NCI-H460 (cell line): Measurements from ENCODE around the gene ZNF329. TPM values are rescaled to one million over a fixed set of nuclear protein-coding genes. Genes with fewer than 3 reads are reported as not detected.
A peak's percentile ranks its signal among the peaks of the same experiment; 100 is the strongest.
"Not testable (repeated sequence)": the region's sequence is repeated elsewhere in the genome, so short reads cannot be mapped to it uniquely, and the experiment has no call there.

Experiments used
- DNase-seq: peaks from one replicate; pipeline ENCODE4 v3.0.0-alpha.2; 2016; ENCODE audit warnings: low read depth; ENCODE audit errors: extremely low read depth
- polyA plus RNA-seq: library from polyadenylated mRNA; depleted of rRNA; stranded (reverse); fragments of >200 nt; gene quantifications from 2 replicates; pipeline ENCODE4 v1.2.3, GENCODE V29; 2014; cell fraction: nucleus; rRNA removed
- total RNA-seq: library from RNA; depleted of rRNA; stranded (reverse); fragments of >200 nt; shearing (Covaris generic); gene quantifications from 2 replicates; pipeline ENCODE4 v1.2.3, GENCODE V29; 2014; rRNA removed

The ZNF329 gene
- 10.9 and 11.3 TPM in 2 replicates for total RNA-seq
- 4.2 and 8.2 TPM in 2 replicates for polyA plus RNA-seq

DNA sequence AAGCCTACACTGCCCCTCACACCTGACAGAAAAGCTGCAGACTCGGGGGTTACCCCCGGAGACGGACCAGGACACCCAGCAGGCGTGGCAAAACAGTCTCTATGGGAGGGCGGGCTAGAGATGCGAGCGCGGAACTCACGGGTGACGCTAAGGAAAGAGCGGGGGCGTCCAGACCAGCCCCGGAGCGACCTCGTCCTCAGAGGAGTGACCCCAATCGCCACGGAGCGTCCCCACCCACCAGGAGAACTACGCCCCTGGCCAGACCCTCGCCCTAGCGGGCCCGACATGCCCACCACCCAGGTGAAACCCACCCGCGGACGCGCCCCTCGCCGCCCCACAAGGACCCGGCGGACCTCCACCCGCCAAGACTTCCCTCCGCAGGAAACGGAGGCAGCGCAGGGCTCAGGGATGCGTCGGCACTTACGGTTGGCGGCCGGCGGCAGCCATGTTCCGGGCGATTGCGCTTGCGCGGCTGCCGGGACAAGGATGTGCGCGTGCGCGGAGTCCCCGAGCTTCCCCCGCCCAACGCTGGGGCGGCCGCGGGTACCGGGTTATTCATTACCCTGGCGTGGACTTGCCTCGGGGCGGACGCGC, at the start of gene ZNF329:
ZNF329 (minus strand) TSS at position 462 of the 594 bp plus-strand sequence. CDS start 21,286 bp downstream, outside the sequence.
- peak; percentile 72 for DNase-seq

DNA sequence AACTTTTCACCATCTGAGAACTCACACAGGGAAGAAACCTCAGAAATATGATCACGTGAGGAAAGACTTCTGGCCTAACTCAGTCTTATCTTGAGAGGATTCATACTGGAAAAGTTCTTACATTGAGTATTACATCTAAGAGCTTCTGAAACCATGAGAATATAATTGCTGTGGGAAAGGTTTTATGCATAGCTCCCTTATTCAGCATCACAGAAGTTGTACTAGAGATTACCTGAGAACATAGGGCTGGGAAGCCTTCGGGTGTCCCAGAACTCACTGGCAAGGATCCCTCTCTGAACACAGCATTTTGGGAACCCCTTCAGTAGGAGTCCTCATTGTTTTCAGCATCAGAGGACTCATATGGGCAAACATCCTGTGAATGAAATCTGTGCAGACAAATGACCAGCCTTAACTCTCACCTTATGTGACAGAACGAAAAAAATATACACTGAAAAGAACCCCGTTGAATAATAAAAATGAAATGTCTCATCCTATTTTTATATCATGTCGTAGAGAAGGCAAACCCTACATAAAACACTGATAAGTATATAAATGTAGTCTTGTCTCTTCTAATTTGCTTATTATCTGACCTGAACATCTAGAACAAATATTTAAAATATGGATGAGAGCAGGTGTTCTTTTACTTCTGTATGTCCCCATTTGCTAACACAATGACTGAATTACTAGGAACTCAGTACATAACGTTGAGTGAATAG, 46.5 kb upstream of the ZNF329 start:
- peak; percentile 17 for DNase-seq

DNA sequence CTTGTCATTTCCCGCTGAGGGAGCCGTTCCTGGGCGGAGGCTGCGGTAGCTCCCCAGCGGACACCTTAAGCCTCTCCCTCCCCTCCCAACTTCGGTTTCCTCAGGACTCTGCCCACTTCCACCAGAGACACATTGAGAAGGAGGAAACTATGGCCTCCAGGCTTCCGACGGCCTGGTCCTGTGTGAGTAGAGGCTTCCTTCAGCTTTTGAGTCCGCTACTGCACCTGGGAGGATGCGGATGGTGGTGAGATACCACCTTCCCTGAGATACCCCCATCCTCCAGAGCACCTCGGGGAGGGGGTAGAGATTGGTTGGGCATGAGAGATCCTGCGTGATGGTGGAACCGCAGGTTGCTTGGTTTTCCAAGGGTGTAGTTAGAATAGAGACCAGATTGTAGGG, 33.2 kb upstream of the ZNF329 start:
- no peak for DNase-seq

DNA sequence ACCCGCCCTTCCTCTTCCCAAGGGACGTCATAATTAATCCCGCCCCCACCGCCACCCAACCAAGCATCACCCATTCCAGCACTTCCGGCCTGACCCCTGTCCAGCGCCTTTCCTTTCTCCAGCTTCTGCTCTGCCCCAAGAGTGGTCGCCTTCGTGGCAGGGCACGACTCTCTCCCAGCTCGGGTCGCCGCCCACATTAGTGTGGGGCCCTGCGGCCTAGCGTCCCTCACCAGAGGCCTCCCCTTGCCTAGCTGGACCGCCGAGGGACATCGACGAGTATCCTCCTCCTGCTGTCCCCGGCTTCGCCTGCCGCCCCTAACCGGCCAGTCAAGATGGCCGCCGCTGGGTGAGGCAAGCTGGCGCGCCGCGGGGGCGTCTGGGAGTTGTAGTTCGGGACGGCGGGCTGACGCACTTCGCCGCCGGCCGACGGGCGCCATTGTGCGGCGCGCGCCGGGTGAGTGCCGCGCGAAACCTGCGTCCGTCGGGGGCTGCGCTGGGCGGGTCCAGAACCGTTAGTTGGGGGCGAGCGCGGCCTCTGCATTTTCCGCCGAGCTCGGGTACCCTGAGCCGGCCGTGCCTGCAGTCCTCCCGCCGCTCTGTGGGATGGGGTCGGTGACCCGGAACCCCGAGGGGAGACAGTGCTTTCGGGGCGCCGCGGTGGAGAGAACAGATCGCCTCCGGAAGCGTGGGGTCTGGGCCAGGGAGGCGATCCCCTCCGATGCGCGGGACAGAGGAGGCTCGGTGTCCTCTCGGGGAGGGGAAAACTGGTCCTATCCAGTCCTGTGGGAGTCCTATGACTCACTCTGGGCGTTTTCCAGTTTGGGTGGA, 32.6 kb upstream of the ZNF329 start, which contains the start of gene ZNF274:
ZNF274 (plus strand) TSS at position 73 of the 828 bp plus-strand sequence. CDS start 905 bp downstream, outside the sequence.
- peak; percentile 87 for DNase-seq

- DNase-seq, result no peak
Measured at GRCh38 chr19:58182577-58182988, 32.0 kb upstream of the ZNF329 start.

DNA sequence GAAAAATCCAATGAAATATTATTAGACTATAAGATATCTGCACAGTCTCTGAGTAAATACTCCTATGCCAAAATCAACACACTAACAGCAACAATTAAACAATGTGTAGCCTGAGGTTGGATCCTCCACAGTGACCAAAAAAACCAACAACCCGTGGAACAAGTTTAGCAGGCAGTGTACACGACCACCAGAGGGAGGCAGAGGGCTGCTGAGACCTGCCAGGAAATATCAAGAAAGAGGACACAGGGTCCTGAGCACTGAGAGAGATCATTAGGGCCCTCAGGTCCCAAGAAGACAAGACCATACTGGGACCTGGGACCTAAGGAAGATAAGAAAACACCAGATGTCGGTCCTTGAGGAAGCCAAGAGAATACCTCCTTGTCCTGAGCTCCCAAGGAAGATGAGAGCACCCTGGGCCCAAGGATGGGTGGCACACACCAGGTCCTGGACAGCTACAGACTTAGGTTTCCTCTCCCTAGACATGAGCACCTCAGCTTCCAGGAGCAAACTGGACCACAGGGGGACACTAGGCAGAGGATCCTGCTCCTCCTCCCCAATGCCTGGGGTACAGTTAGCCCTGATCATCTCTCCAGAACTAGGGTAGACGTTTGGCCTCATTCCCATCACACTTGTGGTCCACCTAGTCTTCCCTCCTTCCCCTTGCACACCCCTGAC, 31.4 kb upstream of the ZNF329 start:
- peak; percentile 35 for DNase-seq

- peak; percentile 22 for DNase-seq
Measured at GRCh38 chr19:58170860-58171259, 20.3 kb upstream of the ZNF329 start.

DNA sequence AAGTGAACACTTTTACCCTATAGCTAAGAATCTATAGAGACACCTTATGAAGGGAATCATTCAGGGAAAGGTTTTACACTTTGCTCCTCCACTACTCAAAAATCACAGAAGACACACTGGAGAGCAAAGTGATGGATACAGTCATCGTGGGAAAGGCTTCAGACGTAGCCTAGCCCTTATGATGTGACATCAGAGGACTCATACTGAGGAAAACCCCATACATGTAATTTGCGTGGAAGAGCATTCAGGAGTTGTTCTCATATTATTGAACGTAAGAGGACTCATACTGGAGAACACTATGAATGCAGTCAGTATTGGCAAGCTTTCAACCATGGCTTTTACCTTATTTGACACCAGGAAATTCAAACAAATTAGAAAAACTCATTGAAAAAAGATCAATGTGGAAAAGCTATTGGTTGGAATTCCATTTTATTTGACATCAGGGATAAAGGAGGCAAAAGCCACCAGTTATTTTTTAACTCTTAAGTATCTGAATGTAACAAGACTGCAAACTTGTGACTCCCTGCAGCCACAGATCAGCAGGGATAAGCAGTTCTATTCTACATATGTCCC, 16.2 kb upstream of the ZNF329 start:
- DNase-seq, result no peak

GRCh38 chr19:58166268-58166667, 15.7 kb upstream of the ZNF329 start:
- DNase-seq, result no peak

DNA sequence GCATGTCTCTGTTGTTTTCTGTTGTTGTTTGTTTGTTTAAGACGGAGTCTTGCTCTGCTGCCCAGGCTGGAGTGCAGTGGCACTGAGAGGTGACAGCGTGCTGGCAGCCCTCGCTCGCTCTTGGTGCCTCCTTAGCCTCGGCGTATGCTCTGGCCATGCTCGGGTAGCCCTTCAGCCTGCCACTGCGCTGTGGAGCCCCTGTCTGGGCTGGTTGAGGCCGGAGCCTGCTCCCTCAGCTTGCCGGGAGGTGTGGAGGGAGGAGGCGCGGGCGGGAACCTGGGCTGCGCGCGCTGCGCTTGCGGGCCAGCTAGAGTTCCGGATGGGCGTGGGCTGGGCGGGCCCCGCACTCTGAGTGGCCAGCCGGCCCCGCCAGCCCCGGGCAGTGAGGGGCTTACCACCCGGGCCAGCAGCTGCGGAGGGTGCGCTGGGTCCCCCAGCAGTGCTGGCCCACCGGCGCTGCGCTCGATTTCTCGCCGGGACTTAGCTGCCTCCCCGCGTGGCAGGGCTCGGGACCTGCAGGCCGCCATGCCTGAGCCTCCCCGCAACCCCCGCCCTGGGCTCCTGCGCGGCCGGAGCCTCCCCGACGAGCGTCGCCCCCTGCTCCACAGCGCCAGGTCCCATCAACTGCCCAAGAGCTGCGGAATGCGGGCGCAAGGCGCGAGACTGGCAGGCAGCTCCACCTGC, 6.6 kb upstream of the ZNF329 start:
- DNase-seq, result no peak

DNA sequence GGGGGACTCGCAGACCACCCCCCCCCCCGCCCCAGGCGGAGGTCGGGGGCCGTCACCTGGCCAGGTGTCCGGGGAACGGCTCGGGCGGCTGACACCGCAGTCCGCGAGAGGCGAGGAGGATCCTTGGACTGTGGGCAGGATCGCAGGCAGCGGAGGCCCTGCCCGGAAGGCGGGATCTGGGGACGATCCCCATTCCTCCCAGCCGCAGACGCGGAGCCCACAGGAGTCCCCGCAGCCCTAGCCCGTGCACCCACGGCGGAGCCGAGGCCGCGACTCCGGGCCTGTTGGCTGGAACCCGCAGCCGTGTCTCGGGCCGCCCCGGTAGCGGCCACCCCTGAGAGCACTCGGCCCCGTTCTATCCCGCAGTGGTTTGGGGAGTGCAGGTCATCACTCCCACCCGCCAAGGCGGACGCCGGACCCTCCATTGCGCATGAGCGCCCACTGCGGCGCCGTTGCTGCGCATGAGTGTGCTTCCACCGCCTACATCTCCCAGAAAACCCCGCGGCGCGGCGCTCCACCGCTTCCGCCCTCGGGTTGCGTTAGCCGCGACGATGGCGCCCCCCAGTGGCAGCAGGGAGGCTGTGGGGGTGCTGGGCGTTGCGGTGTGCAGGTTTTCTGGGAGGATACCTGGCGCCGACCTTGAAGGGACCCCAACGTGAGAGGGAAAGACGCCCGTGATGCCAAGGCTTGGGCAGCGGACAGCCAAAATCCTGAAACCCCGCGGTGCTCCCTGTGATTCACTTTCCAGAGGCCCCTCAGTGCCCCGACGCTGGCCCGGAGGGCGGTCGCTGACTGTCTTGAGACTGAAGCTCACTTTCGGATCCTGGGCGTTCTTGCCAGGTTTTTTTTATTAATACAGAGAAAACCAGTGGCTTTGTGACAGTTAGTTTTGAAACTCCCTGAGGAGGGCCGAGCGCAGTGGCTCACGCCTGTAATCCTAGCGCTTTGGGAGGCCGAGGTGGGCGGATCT, 4.4 kb upstream of the ZNF329 start:
- peak; percentile 86 for DNase-seq

GRCh38 chr19:58154287-58154678, 3.7 kb upstream of the ZNF329 start:
- DNase-seq, result no peak

DNA sequence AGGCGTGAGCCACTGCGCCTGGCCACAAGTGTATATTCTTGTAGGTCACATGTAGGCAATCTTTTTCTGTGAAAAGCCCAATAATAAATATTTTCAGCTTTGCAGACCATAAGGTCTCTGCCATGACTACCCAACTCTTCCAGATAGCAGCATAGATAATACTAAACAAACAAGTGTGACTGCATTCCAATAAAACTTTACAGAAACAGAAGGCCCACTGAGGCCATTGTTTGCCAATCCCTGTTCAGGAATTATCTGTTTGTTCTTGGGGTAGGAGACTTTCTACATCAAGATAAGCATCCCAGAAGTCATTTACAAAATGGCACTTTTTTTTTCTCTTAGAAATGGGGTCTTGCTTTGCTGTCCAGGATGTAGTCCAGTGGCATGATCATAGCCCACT, 2.8 kb upstream of the ZNF329 start:
- no peak for DNase-seq

DNA sequence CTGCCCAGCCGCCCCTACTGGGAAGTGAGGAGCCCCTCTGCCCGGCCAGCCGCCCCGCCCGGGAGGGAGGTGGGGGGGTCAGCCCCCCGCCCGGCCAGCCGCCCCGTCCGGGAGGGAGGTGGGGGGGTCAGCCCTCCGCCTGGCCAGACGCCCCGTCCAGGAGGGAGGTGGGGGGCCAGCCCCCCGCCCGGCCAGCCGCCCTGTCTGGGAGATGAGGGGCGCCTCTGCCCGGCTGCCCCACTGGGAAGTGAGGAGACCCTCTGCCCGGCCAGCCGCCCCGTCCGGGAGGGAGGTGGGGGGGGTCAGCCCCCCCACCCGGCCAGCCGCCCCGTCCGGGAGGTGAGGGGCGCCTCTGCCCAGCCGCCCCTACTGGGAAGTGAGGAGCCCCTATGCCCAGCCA, 3.1 kb downstream of the ZNF329 start:
- not testable (repeated sequence) for DNase-seq

- DNase-seq, result no peak
Measured at GRCh38 chr19:58145849-58146248, 4.7 kb downstream of the ZNF329 start.

DNA sequence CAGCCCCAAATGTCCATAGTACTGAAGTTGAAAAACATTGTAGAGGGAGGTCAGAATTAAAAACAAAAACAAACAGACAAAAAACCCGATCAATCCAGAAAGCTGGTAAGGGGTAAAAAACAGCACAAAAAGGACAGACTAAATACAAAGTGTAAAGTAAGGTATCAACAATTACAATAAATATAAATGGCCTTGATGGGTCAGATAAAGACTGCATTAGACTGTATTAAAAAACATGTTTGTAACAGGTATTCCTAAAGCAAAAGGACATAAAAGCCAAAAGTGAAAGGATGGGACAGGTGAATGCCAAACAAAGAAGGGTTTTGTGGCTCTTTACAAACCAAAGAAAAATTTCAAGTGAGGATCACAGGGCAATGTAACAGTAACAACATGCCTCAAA, 16.3 kb downstream of the ZNF329 start:
- DNase-seq, result no peak

DNA sequence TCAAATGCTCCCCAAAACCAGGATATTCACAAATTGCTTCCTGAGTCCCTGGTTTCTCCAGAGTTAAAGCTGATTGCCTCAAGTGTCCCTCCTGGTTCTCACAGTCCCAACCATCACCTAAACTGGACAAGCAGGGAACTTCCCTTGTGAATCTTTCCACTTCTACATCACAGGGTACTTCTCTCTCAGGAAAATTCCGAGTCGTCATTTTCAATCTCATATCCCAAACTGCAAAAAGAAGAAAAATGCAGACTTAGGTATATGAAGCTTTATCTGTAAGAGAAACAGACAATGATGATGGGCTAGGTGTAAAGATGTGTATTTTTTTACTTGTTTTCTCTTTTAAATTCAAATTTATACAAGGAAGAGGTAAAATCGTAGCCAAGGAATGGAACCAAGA, 21.3 kb downstream of the ZNF329 start:
- DNase-seq, result no peak

- no peak for DNase-seq
Measured at GRCh38 chr19:58128041-58128685, 22.4 kb downstream of the ZNF329 start.
